ENCODE results near the gene NFATC3.

GRCh38 chr16:68078701-68079375 is 6.3 kb upstream of the NFATC3 start:
- no peak for TF ChIP-seq POLR2A (IDR thresholded peaks at IDR 0.05; ENCODE audit: low read depth, low read length)
- TF ChIP-seq POLR2AphosphoS5 (IDR thresholded peaks at IDR 0.05; ENCODE audit: low read depth, low read length): no peak
